ENCODE data around the gene POLA1. TPM values are rescaled to one million over a fixed set of nuclear protein-coding genes. Genes with fewer than 3 reads are reported as not detected.
"Not testable (repeated sequence)": the region's sequence is repeated elsewhere in the genome, so short reads cannot be mapped to it uniquely, and the experiment has no call there.

POLA1 gene
- total RNA-seq, 1 donor from 2014 or later = 13.2 TPM

- no peaks in the 10 kb centered on the region for H3K9me3 Mint-ChIP-seq (ENCODE audit: unreplicated experiment)
- DNase-seq = no peak
- H3K27ac Mint-ChIP-seq (ENCODE audit: unreplicated experiment) = no peak overlapping the region
- peaks cover 5% of the 10 kb centered on the region for H3K4me1 Mint-ChIP-seq (ENCODE audit: low read depth, unreplicated experiment)
- H3K4me3 Mint-ChIP-seq (ENCODE audit: unreplicated experiment) = no peak overlapping the region
- no peaks in the 10 kb centered on the region for H3K27me3 Mint-ChIP-seq (ENCODE audit: unreplicated experiment)
- no peak for TF ChIP-seq CTCF (IDR thresholded peaks at IDR 0.05; ENCODE audit: partially characterized antibody, unreplicated experiment)
- H3K36me3 Mint-ChIP-seq (ENCODE audit: unreplicated experiment) = no peaks in the 10 kb centered on the region
These were observed 105.8 kb downstream of the POLA1 start for GRCh38 chrX:24799565-24799964.

- Mint-ChIP-seq H3K9me3 (ENCODE audit: unreplicated experiment) (no peaks in the 10 kb centered on the region), H3K36me3 (ENCODE audit: unreplicated experiment) (no peaks in the 10 kb centered on the region), H3K4me3 (ENCODE audit: unreplicated experiment) (no peak overlapping the region), H3K27ac (ENCODE audit: unreplicated experiment) (no peak overlapping the region), H3K4me1 (ENCODE audit: low read depth, unreplicated experiment) (peaks cover 1% of the 10 kb centered on the region), H3K27me3 (ENCODE audit: unreplicated experiment) (no peaks in the 10 kb centered on the region)
- no peak for DNase-seq
- TF ChIP-seq CTCF (IDR thresholded peaks at IDR 0.05; ENCODE audit: partially characterized antibody, unreplicated experiment) = no peak
These were observed 111.5 kb downstream of the POLA1 start for GRCh38 chrX:24805201-24805600.

- not testable (repeated sequence) for H3K27ac Mint-ChIP-seq (ENCODE audit: unreplicated experiment); H3K4me3 Mint-ChIP-seq (ENCODE audit: unreplicated experiment); DNase-seq; H3K4me1 Mint-ChIP-seq (ENCODE audit: low read depth, unreplicated experiment); H3K36me3 Mint-ChIP-seq (ENCODE audit: unreplicated experiment); H3K9me3 Mint-ChIP-seq (ENCODE audit: unreplicated experiment); H3K27me3 Mint-ChIP-seq (ENCODE audit: unreplicated experiment)
These were observed 126.1 kb downstream of the POLA1 start for GRCh38 chrX:24819807-24820206.

GRCh38 chrX:24828147-24828546 lies 134.4 kb downstream of the POLA1 start:
- DNase-seq = no peak
- H3K4me3 Mint-ChIP-seq (ENCODE audit: unreplicated experiment) = no peak overlapping the region
- H3K27ac Mint-ChIP-seq (ENCODE audit: unreplicated experiment) = no peak overlapping the region
- no peak for TF ChIP-seq CTCF (IDR thresholded peaks at IDR 0.05; ENCODE audit: partially characterized antibody, unreplicated experiment)
- peaks cover 2% of the 10 kb centered on the region for H3K27me3 Mint-ChIP-seq (ENCODE audit: unreplicated experiment)
- H3K9me3 Mint-ChIP-seq (ENCODE audit: unreplicated experiment) = no peaks in the 10 kb centered on the region
- H3K36me3 Mint-ChIP-seq (ENCODE audit: unreplicated experiment) = no peaks in the 10 kb centered on the region
- H3K4me1 Mint-ChIP-seq (ENCODE audit: low read depth, unreplicated experiment) = no peaks in the 10 kb centered on the region

- H3K27ac Mint-ChIP-seq (ENCODE audit: unreplicated experiment) = no peak overlapping the region
- no peaks in the 10 kb centered on the region for H3K36me3 Mint-ChIP-seq (ENCODE audit: unreplicated experiment)
These were observed 134.9 kb downstream of the POLA1 start for GRCh38 chrX:24828600-24828999.

More at GRCh38 chrX:24828600-24828999, 134.9 kb downstream of the POLA1 start:
- DNase-seq = no peak
- Mint-ChIP-seq H3K9me3 (ENCODE audit: unreplicated experiment) (no peaks in the 10 kb centered on the region), H3K27me3 (ENCODE audit: unreplicated experiment) (peaks cover 2% of the 10 kb centered on the region), H3K4me3 (ENCODE audit: unreplicated experiment) (no peak overlapping the region), H3K4me1 (ENCODE audit: low read depth, unreplicated experiment) (no peaks in the 10 kb centered on the region)
- TF ChIP-seq CTCF (IDR thresholded peaks at IDR 0.05; ENCODE audit: partially characterized antibody, unreplicated experiment) = no peak
